WTC11 (cell line): ENCODE results near the gene MAPK12.

Experiments used
- CREB1 ChIP-seq: sonication (generic); formaldehyde crosslinking; IDR thresholded peaks from 2 replicates; pipeline ENCODE4 v1.8.0; 2023; ENCODE audit warnings: mild to moderate bottlenecking, missing genetic modification reagents
- MYBL2 ChIP-seq: sonication (generic); formaldehyde crosslinking; IDR thresholded peaks from 2 replicates; pipeline ENCODE4 v1.8.1; 2023; ENCODE audit warnings: mild to moderate bottlenecking, moderate library complexity, missing genetic modification reagents
- NR3C1 ChIP-seq: sonication (generic); formaldehyde crosslinking; conservative IDR thresholded peaks from 2 replicates; pipeline ENCODE4 v1.8.1; 2023; ENCODE audit warnings: low read depth, mild to moderate bottlenecking, missing genetic modification reagents
- TEAD4 ChIP-seq: sonication (generic); formaldehyde crosslinking; IDR thresholded peaks from 2 replicates; pipeline ENCODE4 v1.8.0; 2022; ENCODE audit warnings: mild to moderate bottlenecking, missing genetic modification reagents
- ZNF121 ChIP-seq: sonication (generic); formaldehyde crosslinking; IDR thresholded peaks from 2 replicates; pipeline ENCODE4 v1.8.0; 2023; ENCODE audit warnings: missing genetic modification reagents
- TF ChIP-seq, protein P1 (sequence below): sonication (generic); formaldehyde crosslinking; IDR thresholded peaks from 2 replicates; pipeline ENCODE4 v1.8.0; 2023; ENCODE audit warnings: missing genetic modification reagents
- TF ChIP-seq, protein P2 (sequence below): fragments of 200-600 bp; IDR thresholded peaks from 2 replicates; pipeline ENCODE4 v1.8.0; 2022; ENCODE audit warnings: antibody characterized with exemption
- TF ChIP-seq, protein P3 (sequence below): fragments of 250-450 bp; sonication (Bioruptor Pico); IDR thresholded peaks from 2 replicates; pipeline ENCODE4 v1.9.0; 2021; ENCODE audit warnings: mild to moderate bottlenecking
- TF ChIP-seq, protein P4 (sequence below): sonication (generic); formaldehyde crosslinking; IDR thresholded peaks from 2 replicates; pipeline ENCODE4 v1.8.1; 2023; ENCODE audit warnings: mild to moderate bottlenecking, missing genetic modification reagents

DNA sequence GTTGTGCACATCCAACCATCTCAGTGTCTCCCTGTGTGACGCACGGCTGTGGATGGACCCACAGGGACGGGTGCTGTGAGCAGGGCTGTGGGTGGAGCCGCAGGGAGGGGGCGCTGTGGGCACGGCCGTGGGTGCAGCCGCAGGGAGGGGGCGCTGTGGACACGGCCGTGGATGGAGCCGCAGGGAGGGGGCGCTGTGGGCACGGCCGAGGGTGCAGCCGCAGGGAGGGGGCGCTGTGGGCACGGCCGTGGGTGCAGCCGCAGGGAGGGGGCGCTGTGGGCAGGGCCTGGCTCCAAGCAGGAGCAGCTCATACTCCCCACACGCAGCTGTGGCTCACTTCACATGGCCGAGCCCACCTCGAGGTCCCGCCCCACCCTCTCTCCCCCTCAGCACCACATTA is 14.7 kb upstream of the MAPK12 start:
- TF ChIP-seq, protein P1, sequence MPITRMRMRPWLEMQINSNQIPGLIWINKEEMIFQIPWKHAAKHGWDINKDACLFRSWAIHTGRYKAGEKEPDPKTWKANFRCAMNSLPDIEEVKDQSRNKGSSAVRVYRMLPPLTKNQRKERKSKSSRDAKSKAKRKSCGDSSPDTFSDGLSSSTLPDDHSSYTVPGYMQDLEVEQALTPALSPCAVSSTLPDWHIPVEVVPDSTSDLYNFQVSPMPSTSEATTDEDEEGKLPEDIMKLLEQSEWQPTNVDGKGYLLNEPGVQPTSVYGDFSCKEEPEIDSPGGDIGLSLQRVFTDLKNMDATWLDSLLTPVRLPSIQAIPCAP (CRISPR knock-in tag), result no peak
- TF ChIP-seq CREB1 (CRISPR knock-in tag), result no peak
- TF ChIP-seq, protein P2, sequence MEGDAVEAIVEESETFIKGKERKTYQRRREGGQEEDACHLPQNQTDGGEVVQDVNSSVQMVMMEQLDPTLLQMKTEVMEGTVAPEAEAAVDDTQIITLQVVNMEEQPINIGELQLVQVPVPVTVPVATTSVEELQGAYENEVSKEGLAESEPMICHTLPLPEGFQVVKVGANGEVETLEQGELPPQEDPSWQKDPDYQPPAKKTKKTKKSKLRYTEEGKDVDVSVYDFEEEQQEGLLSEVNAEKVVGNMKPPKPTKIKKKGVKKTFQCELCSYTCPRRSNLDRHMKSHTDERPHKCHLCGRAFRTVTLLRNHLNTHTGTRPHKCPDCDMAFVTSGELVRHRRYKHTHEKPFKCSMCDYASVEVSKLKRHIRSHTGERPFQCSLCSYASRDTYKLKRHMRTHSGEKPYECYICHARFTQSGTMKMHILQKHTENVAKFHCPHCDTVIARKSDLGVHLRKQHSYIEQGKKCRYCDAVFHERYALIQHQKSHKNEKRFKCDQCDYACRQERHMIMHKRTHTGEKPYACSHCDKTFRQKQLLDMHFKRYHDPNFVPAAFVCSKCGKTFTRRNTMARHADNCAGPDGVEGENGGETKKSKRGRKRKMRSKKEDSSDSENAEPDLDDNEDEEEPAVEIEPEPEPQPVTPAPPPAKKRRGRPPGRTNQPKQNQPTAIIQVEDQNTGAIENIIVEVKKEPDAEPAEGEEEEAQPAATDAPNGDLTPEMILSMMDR, result peak; percentile 75
- TF ChIP-seq, protein P3, sequence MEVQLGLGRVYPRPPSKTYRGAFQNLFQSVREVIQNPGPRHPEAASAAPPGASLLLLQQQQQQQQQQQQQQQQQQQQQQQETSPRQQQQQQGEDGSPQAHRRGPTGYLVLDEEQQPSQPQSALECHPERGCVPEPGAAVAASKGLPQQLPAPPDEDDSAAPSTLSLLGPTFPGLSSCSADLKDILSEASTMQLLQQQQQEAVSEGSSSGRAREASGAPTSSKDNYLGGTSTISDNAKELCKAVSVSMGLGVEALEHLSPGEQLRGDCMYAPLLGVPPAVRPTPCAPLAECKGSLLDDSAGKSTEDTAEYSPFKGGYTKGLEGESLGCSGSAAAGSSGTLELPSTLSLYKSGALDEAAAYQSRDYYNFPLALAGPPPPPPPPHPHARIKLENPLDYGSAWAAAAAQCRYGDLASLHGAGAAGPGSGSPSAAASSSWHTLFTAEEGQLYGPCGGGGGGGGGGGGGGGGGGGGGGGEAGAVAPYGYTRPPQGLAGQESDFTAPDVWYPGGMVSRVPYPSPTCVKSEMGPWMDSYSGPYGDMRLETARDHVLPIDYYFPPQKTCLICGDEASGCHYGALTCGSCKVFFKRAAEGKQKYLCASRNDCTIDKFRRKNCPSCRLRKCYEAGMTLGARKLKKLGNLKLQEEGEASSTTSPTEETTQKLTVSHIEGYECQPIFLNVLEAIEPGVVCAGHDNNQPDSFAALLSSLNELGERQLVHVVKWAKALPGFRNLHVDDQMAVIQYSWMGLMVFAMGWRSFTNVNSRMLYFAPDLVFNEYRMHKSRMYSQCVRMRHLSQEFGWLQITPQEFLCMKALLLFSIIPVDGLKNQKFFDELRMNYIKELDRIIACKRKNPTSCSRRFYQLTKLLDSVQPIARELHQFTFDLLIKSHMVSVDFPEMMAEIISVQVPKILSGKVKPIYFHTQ (CRISPR knock-in tag), result no peak
- TF ChIP-seq, protein P4, sequence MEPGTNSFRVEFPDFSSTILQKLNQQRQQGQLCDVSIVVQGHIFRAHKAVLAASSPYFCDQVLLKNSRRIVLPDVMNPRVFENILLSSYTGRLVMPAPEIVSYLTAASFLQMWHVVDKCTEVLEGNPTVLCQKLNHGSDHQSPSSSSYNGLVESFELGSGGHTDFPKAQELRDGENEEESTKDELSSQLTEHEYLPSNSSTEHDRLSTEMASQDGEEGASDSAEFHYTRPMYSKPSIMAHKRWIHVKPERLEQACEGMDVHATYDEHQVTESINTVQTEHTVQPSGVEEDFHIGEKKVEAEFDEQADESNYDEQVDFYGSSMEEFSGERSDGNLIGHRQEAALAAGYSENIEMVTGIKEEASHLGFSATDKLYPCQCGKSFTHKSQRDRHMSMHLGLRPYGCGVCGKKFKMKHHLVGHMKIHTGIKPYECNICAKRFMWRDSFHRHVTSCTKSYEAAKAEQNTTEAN (CRISPR knock-in tag), result no peak
- TF ChIP-seq ZNF121 (CRISPR knock-in tag), result no peak
- no peak for TF ChIP-seq MYBL2 (CRISPR knock-in tag)
- TF ChIP-seq TEAD4 (CRISPR knock-in tag), result no peak
- no peak for TF ChIP-seq NR3C1 (CRISPR knock-in tag)
